GM19397 (cell line): ENCODE results near the gene KIF17.

Experiments
- ATAC-seq: cut with Tn5 transposase; IDR thresholded peaks from one replicate; pipeline ENCODE4 v1.9.1; 2021; ENCODE audit warnings: mild to moderate bottlenecking, moderate library complexity; ENCODE audit not compliant: unreplicated experiment

Gene KIF17

GRCh38 chr1:20717452-20718342 lies at the start of gene KIF17:
KIF17 (minus strand) TSS chr1:20718007; CDS start chr1:20717706, 301 bp downstream.
- ATAC-seq, result no peak

- no peak for ATAC-seq
Observed at GRCh38 chr1:20767271-20767670, 49.5 kb upstream of the KIF17 start.

- ATAC-seq, result no peak
Observed at GRCh38 chr1:20763417-20763816, 45.6 kb upstream of the KIF17 start.

GRCh38 chr1:20760322-20760721 lies 42.5 kb upstream of the KIF17 start:
- no peak for ATAC-seq

- no peak for ATAC-seq
Observed at GRCh38 chr1:20753589-20753988, 35.8 kb upstream of the KIF17 start.

GRCh38 chr1:20751462-20751990 lies 33.7 kb upstream of the KIF17 start:
- ATAC-seq, result no peak

- ATAC-seq, result no peak
Observed at GRCh38 chr1:20742671-20743070, 24.9 kb upstream of the KIF17 start.

- ATAC-seq, result no peak
Observed at GRCh38 chr1:20740781-20741180, 23.0 kb upstream of the KIF17 start.

GRCh38 chr1:20739225-20739624 lies 21.4 kb upstream of the KIF17 start:
- no peak for ATAC-seq

GRCh38 chr1:20735581-20736111 lies 17.8 kb upstream of the KIF17 start:
- ATAC-seq, result no peak

- ATAC-seq, result no peak
Observed at GRCh38 chr1:20733360-20733975, 15.7 kb upstream of the KIF17 start.

- peak; percentile 47 for ATAC-seq
Observed at GRCh38 chr1:20732588-20733359, 15.0 kb upstream of the KIF17 start, which contains the start of gene SH2D5. SH2D5 (minus strand) TSS chr1:20732703; CDS start chr1:20728044, 4,659 bp downstream.

GRCh38 chr1:20732071-20732587 lies 14.3 kb upstream of the KIF17 start:
- ATAC-seq, result peak; percentile 64

GRCh38 chr1:20731057-20731991 lies 13.5 kb upstream of the KIF17 start:
- no peak for ATAC-seq

GRCh38 chr1:20730690-20731056 lies 12.9 kb upstream of the KIF17 start:
- no peak for ATAC-seq

- no peak for ATAC-seq
Observed at GRCh38 chr1:20729990-20730689, 12.3 kb upstream of the KIF17 start.

- ATAC-seq, result no peak
Observed at GRCh38 chr1:20729155-20729931, 11.5 kb upstream of the KIF17 start.
